GM19239 (cell line): Measurements from ENCODE around the gene SELENOO.

Source experiments
- DNase-seq: peaks from one replicate; pipeline ENCODE4 v3.0.0; 2011; ENCODE audit warnings: low spot score; ENCODE audit not compliant: insufficient read length
- FAIRE-seq: peaks from 2 replicates; lab custom pipeline; 2011; peaks lifted over from hg19 to GRCh38; lab: Jason Lieb, UNC

The SELENOO gene

DNA sequence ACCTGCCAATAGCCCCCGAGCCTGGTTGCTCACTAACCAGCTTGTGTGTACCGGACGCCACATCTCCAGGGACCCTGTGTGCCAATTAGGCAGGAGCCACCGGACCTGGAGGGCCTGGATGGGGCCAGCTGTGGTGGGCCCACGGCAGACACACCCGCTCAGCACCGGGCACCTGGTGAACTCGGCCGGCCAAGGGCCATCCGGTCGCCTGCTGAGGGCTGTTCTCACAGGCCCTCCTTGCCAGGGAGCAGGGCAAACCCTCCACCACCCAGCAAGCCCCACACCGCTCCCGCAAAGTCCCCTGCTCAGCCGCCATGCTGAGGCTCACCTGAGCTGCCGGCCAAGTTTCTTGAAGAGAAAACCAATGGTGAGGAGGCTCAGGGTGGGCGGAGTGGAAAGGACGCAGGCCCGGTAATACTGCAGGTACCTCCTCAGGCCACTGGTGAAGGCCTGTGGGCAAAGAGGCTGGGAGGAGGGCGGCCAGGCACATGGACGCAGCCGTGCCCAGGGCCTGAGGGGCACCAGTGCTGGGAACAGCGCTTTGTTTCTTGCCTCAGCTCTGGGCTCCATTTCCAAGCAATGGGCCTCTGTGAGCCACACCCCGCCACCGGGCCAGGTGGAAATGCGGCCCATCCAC, 26.9 kb downstream of the SELENOO start:
- FAIRE-seq (no peak), DNase-seq (no peak)

DNA sequence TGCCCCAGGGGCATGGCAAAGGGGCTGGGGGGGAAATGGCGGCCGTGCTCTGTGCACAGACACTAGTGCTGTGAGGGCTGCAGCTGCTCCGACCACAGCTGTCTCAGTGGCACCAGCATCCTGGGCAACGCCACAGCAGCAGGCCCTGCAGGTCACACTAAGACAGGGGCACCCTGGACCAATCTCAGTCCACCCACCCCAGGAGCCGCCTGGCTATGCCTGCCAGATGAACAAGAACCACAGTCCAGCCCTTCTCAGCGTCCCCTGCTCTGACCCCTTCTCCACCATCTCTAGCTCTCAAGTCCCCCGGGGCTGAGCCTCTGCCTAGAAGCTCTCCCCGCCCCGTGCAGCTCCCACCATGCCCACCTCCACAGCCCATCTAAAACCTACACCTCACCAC, 27.6 kb downstream of the SELENOO start:
- FAIRE-seq, result no peak
- DNase-seq, result no peak

DNA sequence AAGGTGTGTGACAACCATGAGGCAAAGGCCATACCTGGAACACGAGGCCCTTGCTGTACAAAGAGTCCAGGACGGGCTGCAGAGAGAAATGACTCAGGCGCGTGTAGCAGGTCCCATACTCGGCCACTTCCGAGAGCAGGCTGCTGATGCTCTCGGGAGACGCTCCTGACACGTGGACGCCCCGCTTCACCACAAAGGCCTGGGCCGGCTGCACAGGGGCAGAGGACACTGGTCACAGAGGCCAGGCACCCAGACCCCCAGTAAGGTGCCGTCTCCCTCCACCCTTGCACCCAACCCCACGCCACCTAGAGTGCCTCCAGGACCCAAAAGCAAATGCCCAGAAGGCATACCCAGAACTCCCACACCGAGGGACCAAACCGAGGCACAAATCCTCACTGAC, 28.6 kb downstream of the SELENOO start:
- FAIRE-seq, result no peak

DNA sequence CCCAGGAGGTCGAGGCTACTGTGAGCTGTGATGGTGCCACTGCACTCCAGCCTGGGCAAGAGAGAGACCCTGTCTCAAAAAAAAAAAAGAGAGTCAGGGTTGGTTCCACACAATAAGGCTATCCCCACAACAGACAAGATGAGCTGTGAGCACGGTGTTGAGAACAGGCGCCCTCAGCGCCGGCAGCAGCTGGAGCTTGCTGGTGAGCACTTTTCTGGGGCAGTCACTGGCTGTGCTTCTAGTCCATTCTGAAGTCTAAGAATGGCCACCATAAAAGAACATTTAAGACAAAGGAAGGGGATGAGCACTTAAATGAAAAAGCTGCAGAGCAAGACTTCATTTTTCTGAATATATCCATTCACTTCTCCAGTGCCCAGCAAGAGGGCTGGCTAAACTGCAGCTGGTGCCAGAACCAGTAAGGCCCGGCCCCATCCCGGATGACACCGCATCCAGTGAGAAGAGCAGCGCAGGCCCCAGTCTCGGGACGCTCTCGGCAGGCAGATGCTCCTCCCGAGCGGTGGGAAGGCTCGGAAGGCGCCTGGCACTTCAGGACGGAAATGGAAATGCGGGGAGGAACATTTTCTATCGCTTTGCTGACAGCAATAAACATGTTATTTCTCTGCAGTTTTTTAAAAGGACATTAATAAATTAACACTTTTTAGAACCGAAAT, 31.8 kb downstream of the SELENOO start:
- no peak for FAIRE-seq
- DNase-seq, result no peak

More for the DNA sequence above, 28.6 kb downstream of the SELENOO start:
- no peak for DNase-seq

DNA sequence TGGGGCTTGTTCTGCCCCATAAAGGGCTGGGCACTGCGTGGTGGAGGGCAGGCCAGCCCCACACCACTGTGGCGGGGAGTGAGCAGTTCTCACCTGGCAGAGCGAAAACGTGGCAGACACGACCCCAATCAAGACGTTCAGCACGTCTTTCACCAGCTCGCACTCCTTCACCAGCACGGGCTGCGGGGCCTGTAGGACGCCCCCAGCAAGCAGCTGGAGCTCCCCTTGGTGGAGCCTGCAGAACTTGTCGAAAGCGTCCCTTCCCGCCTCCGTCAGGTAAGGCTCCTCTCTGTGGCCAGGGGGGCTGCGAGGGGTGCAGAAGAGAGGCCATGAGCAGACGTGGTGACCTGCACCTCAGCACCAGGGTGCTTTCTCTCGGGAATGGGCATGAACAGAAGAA, 32.4 kb downstream of the SELENOO start:
- FAIRE-seq (no peak), DNase-seq (no peak)

DNA sequence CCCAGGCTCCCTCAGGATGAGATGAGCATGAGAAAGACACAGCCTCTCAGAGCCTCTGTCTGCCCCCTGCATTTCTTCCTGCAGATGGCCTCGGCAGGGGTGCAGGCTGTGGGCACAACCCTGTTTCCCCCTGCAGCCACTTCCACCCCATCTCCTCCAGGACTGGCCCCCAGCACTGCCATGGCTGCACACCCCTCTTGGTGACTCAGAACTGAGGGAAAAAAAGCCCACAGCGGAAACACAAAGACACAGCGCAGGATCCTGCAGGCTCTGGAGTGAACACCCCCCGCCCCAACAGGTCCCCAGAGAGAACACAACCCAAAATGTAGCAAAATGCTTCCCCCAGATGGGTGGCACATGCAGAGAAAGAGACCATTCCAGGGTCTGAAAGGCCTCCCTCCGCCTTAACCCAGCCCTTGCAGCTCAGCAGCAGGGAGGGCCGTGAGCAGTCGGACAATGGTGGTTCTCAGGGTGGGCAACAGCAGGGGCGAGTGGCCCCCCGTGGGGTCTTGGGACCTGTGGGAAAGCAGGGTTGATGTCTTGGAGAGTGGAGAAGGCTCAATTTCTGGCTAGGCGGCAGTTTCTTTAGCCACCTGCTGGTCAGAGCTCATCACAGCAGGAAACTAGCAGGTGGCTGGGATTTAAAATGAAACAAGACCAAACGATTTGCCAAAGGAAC, 36.1 kb downstream of the SELENOO start:
- no peak for FAIRE-seq
- DNase-seq, result no peak

DNA sequence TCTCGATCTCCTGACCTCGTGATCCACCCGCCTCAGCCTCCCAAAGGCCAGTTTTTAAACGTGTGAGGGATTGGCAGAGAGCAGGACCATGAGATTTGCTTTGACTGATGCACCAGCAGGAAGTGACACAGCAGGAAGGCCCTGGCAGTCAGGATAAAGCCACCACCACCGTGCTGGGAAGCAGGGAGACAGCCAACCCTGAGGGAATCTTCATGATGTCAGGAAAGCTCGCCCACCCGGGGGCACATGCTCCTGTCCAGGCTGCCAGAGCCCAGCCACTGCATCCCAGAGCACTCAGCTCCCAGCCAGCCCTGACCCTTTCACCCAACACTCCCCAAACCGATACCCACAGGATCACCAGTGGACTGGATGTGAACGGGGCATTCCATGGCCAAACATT, 37.9 kb downstream of the SELENOO start:
- FAIRE-seq, result no peak

DNA sequence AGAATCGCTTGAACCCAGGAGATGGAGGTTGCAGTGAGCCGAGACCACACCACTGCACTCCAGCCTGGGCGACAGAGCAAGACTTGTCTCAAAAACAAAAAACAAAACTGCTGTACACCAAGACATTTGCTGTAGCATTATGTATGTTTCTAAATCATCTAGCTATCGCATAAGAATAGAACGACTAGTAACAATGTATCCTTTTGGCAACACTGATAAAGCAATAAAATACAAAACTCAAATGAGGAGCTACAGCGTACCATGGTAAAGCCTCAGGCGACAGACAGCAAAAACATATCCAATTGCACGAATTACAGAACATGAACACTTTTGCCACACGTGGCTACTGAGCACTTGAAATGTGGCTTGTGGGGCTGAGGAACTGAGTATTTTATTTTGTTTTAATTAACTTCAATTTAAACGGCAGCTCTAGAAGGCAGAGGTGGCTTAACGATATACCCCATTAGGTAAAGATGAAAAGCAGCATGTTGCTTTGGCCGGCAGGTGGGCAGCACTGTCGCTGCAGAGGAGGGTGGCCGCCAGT, 41.7 kb downstream of the SELENOO start:
- no peak for FAIRE-seq

More for the DNA sequence above, 37.9 kb downstream of the SELENOO start:
- DNase-seq, result no peak

DNA sequence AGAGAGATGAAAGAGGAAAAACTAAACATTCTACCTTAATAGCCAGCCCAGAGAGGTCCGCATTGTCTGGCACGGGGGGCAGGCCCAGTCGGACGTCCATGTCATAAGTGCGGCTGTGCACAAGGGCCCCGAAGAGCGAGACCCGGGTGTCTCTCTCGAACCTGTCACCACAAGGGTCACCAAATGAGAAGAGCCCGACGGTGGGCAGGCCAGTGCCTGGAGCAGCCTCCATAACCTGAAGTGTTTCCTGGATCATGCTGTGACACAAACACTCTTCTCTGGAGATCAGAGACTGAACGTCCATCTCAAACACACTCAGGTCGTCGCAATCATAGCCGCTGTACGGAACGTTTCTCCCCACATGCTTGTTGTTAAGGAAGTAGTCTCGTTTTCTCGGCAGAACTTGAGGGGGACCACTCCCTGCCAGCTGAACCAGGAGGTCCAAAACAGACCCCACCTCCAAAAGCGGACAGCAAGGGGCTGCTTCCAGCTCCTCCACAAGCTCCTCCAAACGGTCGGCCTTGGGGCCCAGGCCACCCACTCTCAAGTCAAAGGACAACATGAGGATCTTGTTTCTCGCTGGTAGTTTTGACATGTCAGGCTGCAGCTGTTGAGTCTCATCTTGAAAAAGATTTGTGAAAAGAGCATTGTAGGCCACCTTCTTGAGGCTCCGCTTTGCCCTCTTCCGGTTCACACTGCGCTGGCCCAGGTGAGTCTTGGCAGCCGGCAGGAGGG, 43.0 kb downstream of the SELENOO start:
- peak; percentile 21 for FAIRE-seq
- DNase-seq, result no peak

More for the DNA sequence above, 41.7 kb downstream of the SELENOO start:
- no peak for DNase-seq

DNA sequence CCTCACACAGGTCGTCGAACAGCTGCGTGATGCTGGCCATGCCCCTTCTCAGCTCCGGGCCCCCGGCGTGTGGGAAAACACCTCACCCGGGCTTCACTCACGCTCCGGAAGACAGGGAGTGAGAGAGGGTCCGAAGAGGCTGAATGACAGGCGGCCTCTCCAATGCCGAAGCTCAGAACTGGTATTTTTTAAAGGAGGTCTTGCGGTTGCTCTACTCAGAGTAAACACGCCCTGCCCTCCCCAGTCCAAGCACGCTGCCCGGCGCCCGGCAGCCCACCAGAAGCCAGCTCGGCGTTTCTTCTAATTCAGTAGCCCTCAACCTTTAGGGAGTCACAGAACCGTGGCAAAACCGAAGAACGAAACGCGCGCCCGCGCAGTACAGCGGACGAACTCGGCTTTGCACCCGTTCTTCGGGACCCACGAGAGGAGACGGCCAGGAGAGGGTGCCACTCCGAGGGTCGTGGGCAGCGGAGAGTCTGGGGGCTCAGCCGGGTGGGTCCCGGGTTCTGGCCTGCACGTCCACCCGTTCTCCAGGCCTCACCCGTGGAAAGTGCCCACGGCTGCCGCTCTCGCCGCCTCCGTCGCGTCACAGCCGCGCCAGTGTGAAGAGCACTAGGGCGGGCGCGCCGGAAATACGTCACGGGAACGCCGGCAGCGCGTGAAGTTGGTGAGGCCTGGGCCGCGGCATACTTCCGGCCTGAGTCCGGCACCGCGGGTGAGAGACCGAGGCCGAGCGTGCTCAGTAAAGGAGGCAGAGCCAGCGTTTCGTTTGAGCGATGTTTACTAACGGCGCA, 43.8 kb downstream of the SELENOO start, which contains the start of gene TUBGCP6:
Gene TUBGCP6, minus strand, starts transcription at position 604 of the 794 bp plus-strand sequence. Its CDS starts 564 bp downstream, at position 40.
- FAIRE-seq, result peak; percentile 91
- peak; percentile 92 for DNase-seq

DNA sequence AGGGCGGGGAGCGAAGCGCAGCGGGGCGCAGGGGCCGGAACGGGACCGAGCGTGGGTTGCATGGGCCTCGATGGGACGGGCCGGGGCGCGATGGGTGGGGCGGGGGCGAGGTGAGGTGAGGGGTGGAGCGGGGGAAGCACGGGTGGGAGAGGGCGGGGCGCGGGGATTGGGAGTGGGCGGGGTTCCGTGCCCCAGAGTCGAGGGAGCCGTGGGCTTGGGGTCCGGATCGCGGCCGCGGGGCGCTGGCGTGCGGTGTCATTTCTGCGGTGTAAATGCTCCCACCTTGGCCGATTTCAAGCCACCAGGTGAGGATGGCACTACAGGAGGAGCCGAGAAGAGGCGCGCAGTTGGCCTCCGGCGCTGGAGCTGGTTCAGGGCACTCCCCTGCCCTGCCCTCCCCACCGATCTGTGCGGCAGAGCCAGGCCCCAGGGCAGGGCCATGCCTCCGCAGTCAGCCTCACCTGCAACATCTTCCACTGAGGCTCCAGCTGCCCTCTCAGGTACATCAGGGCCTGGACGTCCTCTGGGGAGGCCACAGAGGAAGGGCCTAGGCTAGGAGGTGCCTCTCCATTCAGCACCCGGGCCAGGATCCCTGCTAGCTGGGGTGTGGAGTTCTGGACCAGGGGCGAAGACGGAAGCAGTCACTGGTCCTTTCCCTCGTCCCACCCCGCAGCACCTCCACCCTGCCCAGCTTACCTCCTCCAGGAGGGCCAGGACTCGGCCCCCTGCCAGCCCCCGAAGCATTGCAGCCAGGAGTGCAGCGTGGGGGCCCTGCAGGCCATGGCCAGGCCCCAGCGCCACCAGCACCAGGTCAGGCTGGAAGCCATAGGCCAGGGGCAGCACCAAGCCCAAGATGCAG, 44.6 kb downstream of the SELENOO start:
- FAIRE-seq, result peak; percentile 11
- DNase-seq, result no peak

DNA sequence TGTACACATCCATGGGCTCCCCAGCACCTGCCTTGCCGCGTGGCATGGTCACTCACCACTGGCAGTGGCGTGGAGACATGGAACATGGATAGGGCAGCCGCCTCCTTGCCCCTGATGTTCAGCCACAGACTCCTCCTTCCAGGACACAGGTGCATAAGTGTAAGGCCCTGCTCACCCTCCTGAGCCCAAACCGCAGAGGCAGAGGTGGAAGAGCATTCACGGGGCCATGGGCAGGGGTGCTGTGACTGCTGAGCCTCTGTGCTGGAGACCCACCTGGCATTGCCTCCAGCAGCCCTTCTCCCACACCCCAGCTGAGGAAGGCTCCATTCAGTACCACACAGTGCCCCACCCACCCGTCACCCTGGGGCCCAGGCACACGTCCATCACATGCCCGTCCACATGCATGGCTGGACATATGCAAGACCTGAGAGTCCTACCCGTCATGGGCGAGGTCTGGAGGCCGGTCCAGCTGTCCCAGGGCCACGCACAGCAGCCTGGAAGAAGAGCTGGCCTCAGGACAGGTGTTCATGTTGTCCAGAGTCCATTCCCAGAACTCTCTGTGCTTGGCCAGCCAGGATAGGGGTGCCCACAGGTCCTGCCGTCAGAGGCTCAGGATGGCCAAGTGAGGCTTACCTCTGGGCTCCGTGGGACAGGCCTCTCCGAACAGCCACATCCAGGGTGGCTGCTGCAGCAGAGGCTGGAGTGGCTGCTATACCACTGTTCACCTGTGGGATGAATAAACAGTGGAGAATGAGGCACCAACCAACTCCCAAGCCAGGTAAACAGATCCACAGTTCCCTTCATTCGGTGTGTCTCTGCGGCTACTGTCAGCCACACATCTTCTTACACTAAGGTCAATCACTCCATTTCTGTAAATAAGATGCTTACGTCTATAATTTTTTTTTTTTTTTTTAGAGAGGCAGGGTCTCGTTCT, 45.7 kb downstream of the SELENOO start:
- DNase-seq (no peak), FAIRE-seq (no peak)

DNA sequence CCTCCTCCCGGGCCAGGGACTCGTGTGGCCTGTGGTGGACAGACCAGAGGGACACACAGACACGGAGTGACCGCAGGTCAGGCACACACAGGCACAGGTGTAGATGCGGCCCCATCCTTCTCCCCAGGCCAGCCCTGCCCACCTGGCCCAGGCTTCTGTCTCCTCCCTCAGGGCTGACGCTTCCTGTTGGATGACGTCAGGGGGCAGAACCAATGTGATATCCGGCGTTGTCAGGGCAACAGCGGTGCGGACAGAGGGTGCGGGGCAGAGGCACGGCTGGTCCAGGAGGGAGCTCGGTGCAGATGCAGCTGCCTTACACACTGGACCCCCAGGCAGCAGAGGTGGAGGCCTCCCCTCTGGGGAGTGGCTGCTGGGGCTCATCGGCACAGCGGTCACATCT, 46.9 kb downstream of the SELENOO start:
- DNase-seq (peak; percentile 36), FAIRE-seq (peak; percentile 89)

DNA sequence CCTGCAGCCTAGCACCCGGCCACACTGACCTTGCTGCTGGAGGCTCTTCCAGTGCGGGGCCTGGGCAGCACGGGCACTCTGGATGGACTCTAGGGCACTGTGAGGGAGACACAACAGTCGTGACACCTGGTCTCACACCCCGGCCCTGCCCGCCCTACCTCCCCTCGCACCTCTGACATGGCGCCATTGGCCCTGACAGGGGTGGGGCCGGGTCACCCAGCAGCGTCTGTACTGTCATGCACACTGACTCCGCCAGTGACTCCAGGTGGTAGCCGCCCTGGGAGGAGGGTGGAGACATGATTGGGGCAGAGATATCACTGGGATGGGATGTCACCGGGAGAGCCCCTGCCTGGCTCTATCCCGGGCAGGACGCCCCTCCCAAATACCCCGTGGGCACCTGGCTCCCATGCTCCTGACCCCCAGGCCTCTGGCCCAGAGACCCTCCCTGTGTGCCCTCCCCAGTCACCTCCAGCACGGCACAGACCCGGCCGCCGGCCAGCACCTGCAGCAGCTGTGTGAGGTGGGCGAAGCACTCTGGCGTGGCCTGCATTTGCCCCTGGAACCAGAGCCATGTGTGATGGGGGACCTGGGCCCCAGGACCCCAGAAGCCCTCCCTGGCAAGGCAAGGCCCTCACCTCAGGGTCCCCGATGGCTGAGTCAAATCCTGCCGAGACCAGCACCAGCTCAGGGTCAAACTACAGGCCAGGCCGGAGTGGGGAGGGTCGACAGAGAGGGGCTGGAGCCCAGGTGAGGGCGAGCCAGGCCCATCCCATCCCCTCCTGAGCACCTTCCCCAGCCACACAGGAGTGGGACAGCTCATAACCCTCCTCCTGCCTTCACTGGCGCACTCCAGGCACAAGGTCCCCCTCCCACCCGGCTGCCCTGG, 47.6 kb downstream of the SELENOO start:
- FAIRE-seq (no peak), DNase-seq (no peak)

DNA sequence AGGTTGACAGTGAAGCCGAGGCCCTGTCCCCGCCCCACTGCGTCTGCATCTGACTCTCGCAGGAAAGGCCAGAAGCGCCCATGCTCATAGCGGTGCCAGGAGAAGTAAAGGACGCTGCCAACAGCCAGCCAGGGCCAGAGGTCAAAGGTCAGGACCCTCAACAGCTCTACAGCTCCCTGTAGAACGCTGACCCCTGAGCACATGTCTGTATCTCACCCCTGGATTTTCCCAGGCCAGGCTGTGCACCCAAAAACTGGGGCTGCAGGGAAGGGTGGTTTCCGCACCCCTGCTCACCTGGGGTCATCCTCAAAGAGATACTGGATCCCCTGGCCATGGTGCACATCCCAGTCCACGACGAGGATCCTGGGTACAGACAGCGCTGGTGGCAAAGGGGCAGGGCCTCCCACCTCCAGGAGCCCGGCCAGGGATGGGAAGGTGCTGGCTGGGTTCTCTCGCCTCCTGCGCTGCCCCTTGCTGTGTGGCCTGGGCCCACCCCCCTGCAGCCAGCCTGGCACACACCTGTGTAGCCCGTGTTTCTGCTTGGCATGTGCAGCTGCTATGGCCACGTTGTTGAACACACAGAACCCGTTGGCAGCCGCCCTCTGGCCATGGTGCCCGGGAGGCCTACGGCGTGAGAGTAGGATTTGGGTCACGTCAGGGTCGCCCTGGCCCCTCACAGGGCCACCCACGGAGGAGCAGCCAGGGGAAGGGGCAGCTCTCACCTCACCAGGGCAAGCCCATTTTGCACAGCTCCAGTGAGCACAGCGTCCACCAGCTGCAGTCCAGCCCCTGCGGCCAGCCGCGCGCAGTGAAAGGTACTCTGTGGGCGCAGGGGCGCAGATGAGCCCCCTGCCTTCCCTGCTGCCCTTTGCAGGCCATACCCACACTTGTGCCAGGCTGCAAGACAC, 48.8 kb downstream of the SELENOO start:
- FAIRE-seq (no peak), DNase-seq (no peak)

DNA sequence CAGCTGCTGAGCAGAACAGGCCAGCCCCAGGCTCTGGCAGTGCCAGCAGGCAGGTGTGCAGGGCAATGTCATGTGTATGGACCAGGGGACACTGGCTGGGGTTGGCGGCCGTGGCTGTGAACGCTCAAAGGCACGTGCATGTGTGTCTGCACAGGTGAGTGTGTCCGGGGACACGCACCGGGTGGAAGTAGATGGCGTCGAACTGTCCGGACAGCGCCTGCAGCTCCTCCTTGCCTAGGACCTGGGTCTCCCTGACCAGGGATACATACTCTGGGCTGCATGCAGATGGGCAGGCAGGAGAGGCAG, 49.4 kb downstream of the SELENOO start:
- FAIRE-seq (no peak), DNase-seq (no peak)
